HAP-1 (cell line): ENCODE results near the gene TMEM141.
"Not testable (repeated sequence)": the region's sequence is repeated elsewhere in the genome, so short reads cannot be mapped to it uniquely, and the experiment has no call there.

Experiments
- DNase-seq, 2 experiments: peaks; one replicate each; pipeline ENCODE4 v3.0.0-alpha.2; 2016 to 2020; ENCODE audit warnings: low spot score in 2 of 2
- H3K27me3 ChIP-seq: fragments of 250-450 bp; sonication (Bioruptor Pico); 2 replicates; pipeline ENCODE4 v1.5.1; 2020; ENCODE audit warnings: low read depth, mild to moderate bottlenecking, moderate library complexity
- H3K36me3 ChIP-seq: fragments of 250-450 bp; sonication (Bioruptor Pico); replicated peaks from 2 replicates; pipeline ENCODE4 v1.5.1; 2020; ENCODE audit warnings: mild to moderate bottlenecking
- H3K4me1 ChIP-seq: fragments of 250-450 bp; sonication (Bioruptor Pico); 2 replicates; pipeline ENCODE4 v1.5.1; 2020; ENCODE audit warnings: mild to moderate bottlenecking
- H3K4me3 ChIP-seq: fragments of 250-450 bp; sonication (Bioruptor Pico); 2 replicates; pipeline ENCODE4 v1.5.1; 2020; ENCODE audit warnings: mild to moderate bottlenecking, moderate library complexity
- H3K9me3 ChIP-seq: fragments of 250-450 bp; sonication (Bioruptor Pico); 2 replicates; pipeline ENCODE4 v1.5.1; 2020; ENCODE audit warnings: mild to moderate bottlenecking, moderate library complexity
- in situ Hi-C: fragments of 300-500 bp; cut with MboI; formaldehyde crosslinking; loops from 3 replicates; pipeline ENCODE4 v1.14.3; 2020; ENCODE audit warnings: low sequenced_read_pairs, inconsistent platforms, mixed read lengths

The TMEM141 gene

DNA sequence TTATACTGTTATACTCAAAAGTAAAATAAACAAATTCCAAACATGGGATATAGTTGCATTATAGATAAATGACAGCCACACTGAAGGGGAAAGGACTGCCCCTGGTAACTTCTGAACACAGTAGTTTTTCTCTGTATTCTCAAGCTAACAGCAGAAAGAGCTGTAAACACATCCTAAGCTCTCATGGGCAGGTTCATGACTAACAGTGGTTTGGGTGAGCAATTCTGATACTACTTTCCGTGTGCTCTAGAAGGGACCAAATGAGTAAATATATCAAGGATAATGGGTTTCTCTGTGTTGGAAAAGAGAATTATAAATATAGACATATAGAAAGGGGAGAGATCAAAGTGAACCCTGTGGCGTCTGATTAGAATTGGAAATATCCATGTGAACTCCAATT, 40.6 kb upstream of the TMEM141 start:
- no peak for DNase-seq
- H3K27me3 ChIP-seq = no peaks in the 10 kb centered on the region; the same call in 1 of the 2 replicates
- H3K9me3 ChIP-seq = peaks cover 13% of the 10 kb centered on the region
- in situ Hi-C loops = no loop called here
- no peaks in the 10 kb centered on the region for H3K36me3 ChIP-seq
- no peaks in the 10 kb centered on the region for H3K4me1 ChIP-seq
- H3K4me3 ChIP-seq = no peak overlapping the region

GRCh38 chr9:136751244-136751643, 39.9 kb upstream of the TMEM141 start:
- in situ Hi-C loops = no loop called here
- H3K27me3 ChIP-seq = no peaks in the 10 kb centered on the region; the same call in 1 of the 2 replicates
- peaks cover 14% of the 10 kb centered on the region for H3K9me3 ChIP-seq
- no peaks in the 10 kb centered on the region for H3K4me1 ChIP-seq
- no peak overlapping the region for H3K4me3 ChIP-seq
- H3K36me3 ChIP-seq = no peaks in the 10 kb centered on the region
- DNase-seq = no peak

DNA sequence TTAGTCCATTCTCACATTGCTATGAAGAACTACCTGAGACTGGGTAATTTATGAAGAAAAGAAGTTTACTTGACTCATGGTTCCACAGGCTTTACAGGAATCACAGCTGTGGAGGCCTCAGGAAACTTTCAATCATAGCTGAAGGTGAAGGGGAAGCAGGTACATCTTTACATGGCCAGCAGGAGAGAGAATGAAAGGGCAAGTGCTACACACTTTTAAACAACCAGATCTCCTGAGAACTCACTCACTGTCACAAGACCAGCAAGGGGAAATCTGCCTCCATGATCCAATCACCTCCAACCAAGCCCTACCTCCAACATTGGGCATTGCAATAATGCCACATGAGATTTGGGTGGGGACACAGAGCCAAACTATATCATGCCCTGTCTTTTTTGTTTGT, 39.3 kb upstream of the TMEM141 start:
- H3K4me1 ChIP-seq = no peaks in the 10 kb centered on the region

DNA sequence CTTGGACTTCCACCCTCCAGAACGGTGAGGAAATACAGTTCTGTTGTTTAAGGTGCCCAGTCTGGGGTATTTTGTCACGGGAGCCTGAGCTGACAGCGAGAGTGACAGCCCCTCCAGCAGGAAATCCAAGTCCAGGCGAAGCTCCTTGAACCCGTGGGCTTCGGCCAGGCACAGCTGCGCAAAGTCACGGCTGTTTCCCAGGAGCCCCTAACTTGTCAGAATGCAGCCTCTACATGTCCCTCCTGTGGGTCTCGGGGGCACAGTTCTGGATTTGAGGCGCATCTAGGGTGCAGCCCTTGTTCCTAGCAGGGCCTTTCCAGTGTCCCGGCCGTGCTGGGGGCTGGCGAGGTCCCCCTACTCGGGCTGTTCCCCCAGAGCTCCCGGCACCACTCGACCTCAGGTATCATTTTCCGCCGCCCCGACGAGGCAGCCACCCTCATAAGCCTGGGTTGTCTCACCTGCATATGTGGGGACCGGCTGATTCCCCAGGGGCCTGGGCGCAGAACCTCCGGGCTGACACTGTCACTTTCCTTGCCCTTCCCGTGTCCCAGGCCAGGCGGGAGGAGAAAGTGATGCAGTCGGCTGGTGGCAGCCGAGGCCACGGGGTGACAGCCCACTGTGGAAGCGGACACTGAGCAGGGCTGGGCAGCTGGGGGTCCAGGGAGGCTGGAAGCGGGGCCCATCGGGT, 37.6 kb upstream of the TMEM141 start:
- Histone ChIP-seq H3K4me3 (no peak overlapping the region), H3K4me1 (no peaks in the 10 kb centered on the region), H3K27me3 (no peaks in the 10 kb centered on the region; the same call in 1 of the 2 replicates), H3K9me3 (peaks cover 16% of the 10 kb centered on the region), H3K36me3 (no peaks in the 10 kb centered on the region)
- no peak for DNase-seq
- in situ Hi-C loops = no loop called here

More for the DNA sequence above, 39.3 kb upstream of the TMEM141 start:
- in situ Hi-C loops = no loop called here
- H3K36me3 ChIP-seq = no peaks in the 10 kb centered on the region
- peaks cover 16% of the 10 kb centered on the region for H3K9me3 ChIP-seq
- no peak overlapping the region for H3K4me3 ChIP-seq
- DNase-seq = no peak
- no peaks in the 10 kb centered on the region; the same call in 1 of the 2 replicates for H3K27me3 ChIP-seq

GRCh38 chr9:136754059-136754572, 37.0 kb upstream of the TMEM141 start:
- no peak overlapping the region for H3K4me3 ChIP-seq
- DNase-seq = no peak
- no peaks in the 10 kb centered on the region for H3K36me3 ChIP-seq
- no peaks in the 10 kb centered on the region; the same call in 1 of the 2 replicates for H3K27me3 ChIP-seq
- H3K4me1 ChIP-seq = no peaks in the 10 kb centered on the region
- H3K9me3 ChIP-seq = peaks cover 16% of the 10 kb centered on the region
- in situ Hi-C loops = no loop called here

DNA sequence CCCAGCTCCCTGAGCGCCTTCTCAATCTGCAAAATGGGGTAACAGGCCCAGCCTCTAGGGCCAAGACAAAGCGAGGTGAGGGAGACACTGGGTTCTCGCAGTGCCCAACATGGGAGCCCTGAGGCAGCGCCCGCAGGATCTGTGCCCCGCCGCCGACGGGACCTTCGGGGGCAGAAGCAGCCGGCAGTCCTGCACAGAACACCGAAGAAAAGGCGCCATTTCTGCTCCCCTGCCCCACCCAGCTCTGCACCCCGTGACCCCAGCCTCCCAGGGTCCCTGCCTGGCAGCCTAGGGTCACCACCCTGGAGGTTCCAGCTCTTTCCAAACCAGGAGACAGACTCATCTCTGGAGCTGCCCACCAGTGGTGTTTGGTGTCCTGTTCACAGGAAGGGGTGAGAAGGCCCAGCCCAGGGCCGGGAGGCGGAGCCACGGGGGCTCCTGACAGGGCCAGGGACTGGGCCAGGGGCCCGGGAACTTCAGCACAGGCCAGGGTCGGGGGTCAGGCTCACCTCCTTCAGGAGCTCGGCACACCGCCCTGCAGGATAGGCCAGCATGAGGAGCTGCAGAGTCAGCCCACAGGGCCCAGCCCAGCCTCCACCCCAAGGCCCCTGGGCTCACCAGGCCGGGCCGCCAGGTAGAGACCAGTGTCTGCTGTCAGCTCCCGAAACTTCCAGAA, 36.4 kb upstream of the TMEM141 start:
- DNase-seq = no peak
- H3K9me3 ChIP-seq = peaks cover 16% of the 10 kb centered on the region
- no peak overlapping the region for H3K4me3 ChIP-seq
- in situ Hi-C loops = no loop called here
- no peaks in the 10 kb centered on the region for H3K36me3 ChIP-seq
- no peaks in the 10 kb centered on the region for H3K4me1 ChIP-seq
- no peaks in the 10 kb centered on the region; the same call in 1 of the 2 replicates for H3K27me3 ChIP-seq

DNA sequence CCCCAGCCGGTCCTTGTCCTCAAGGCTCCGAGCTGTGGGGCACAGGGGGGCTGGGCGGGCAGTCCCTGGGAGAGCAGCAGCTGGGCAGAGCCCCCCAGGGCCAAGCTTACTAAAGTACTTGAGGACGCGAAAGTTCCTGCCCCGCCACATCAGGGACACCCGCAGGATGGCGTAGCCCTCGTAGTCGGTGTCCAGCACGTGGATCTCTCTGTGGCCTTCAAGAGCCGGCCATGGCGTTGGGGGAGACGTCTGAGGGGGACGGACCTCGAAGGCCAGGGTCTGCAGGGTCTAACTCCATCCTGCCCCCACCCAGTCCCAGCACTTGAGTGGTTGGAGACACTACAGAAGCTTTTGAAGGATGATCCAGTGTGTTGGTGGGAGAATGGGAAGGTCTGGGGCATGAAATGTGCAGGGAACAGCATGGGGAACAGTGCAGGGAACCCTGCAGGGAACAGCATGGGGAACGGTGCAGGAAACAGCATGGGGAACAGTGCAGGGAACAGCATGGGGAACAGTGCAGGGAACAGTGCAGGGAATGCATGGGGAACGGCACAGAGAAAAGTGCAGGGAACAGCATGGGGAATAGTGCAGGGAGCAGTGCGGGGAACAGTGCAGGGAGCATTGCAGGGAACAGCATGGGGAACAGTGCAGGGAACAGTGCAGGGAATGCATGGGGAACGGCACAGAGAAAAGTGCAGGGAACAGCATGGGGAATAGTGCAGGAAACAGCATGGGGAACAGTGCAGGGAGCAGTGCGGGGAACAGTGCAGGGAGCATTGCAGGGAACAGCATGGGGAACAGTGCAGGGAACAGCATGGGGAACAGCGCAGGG, 35.6 kb upstream of the TMEM141 start:
- H3K27me3 ChIP-seq, H3K4me3 ChIP-seq, DNase-seq, H3K36me3 ChIP-seq, in situ Hi-C loops, H3K4me1 ChIP-seq: not testable (repeated sequence)
- H3K9me3 ChIP-seq = peaks cover 16% of the 10 kb centered on the region

DNA sequence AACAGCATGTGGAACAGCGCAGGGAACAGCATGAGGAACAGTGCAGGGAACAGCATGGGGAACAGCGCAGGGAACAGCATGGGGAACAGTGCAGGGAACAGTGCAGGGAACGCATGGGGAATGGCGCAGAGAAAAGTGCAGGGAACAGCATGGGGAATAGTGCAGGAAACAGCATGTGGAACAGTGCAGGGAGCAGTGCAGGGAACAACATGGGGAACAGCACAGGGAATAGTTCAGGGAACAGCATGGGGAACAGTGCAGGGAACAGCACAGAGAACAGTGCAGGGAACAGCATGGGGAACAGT, 35.1 kb upstream of the TMEM141 start:
- no peak for DNase-seq
- Histone ChIP-seq H3K9me3 (peaks cover 15% of the 10 kb centered on the region), H3K4me1 (peaks cover 2% of the 10 kb centered on the region; the same call in 1 of the 2 replicates)

DNA sequence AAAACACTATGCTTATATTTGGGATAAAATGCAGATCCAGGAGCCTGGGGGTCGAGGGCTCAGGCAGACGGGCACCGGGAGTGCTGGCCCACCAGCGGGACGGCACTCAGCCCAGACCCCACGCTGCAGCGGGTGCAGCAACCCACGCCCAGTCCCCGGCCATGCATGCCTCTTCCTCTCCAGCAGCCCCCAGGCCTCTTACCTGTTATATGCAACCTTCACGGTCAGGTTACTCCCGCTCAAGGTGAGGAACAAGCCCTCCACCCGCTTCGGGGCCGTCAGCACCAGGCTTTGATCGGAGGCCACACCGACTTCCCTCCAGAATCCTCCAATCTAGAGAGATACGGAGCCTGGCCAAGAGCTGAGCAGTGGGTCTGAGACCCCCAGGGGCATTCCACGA, 34.3 kb upstream of the TMEM141 start:
- Histone ChIP-seq H3K4me1 (peaks cover 3% of the 10 kb centered on the region; the same call in 1 of the 2 replicates), H3K4me3 (no peak overlapping the region), H3K36me3 (no peaks in the 10 kb centered on the region), H3K9me3 (peaks cover 8% of the 10 kb centered on the region), H3K27me3 (no peaks in the 10 kb centered on the region)
- in situ Hi-C loops = no loop called here
- DNase-seq = no peak

More for the DNA sequence above, 35.1 kb upstream of the TMEM141 start:
- Histone ChIP-seq H3K27me3 (no peaks in the 10 kb centered on the region), H3K36me3 (no peaks in the 10 kb centered on the region), H3K4me3 (no peak overlapping the region)
- in situ Hi-C loops = no loop called here

GRCh38 chr9:136757328-136757727, 33.8 kb upstream of the TMEM141 start:
- Histone ChIP-seq H3K4me1 (peaks cover 3% of the 10 kb centered on the region; the same call in 1 of the 2 replicates), H3K27me3 (no peaks in the 10 kb centered on the region), H3K9me3 (peaks cover 5% of the 10 kb centered on the region; the same call in 1 of the 2 replicates), H3K4me3 (no peak overlapping the region), H3K36me3 (no peaks in the 10 kb centered on the region)
- in situ Hi-C loops = no loop called here
- no peak for DNase-seq

DNA sequence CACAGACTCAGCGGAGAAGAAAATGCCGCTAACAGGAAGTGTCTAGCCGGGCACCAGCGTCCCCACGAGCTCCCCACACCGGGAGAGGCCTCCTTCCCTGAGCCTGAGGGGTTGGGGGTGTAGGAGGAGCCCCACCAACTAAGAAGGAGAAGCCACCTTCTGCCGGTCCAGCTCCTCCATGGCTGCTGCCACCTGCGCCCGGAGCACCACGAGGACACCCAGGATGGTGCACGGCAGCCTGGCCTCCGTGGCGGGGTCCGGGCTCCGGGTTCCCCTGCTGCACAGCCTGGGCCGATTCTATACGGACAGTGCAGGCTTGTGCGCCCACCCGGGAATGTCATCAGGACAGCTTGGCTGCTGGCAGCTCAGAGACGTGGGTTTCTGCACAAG, 33.4 kb upstream of the TMEM141 start:
- no peak for DNase-seq
- Histone ChIP-seq H3K4me1 (peaks cover 3% of the 10 kb centered on the region; the same call in 1 of the 2 replicates), H3K9me3 (peaks cover 5% of the 10 kb centered on the region; the same call in 1 of the 2 replicates), H3K4me3 (no peak overlapping the region), H3K36me3 (no peaks in the 10 kb centered on the region), H3K27me3 (no peaks in the 10 kb centered on the region)
- in situ Hi-C loops = no loop called here

DNA sequence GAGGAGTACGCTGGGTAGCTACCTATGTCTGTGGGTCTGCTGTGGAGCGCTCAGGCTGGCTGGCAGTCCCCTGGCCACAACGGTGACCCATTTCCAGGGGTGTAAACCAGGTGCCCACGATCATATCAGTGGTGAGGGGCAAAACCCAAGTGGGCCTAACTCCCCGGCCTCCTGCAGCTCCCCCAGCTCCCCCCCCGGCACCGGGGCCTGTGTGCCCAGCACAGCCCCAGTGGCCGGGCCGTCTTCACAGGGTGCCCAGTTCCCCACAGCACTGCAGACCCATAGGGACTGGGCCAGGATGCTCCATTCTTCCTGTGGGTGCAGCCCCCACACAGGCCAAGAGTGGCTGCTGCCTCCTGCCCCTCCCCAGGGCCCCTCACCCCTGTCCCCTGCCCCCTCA, 32.1 kb upstream of the TMEM141 start:
- no peak overlapping the region for H3K4me3 ChIP-seq
- H3K9me3 ChIP-seq = peaks cover 5% of the 10 kb centered on the region; the same call in 1 of the 2 replicates
- no peak for DNase-seq
- no peaks in the 10 kb centered on the region for H3K27me3 ChIP-seq
- peaks cover 6% of the 10 kb centered on the region; the same call in 1 of the 2 replicates for H3K4me1 ChIP-seq
- in situ Hi-C loops = no loop called here
- H3K36me3 ChIP-seq = no peaks in the 10 kb centered on the region

- Histone ChIP-seq H3K27me3 (no peaks in the 10 kb centered on the region), H3K4me3 (no peak overlapping the region), H3K36me3 (no peaks in the 10 kb centered on the region), H3K9me3 (peaks cover 5% of the 10 kb centered on the region; the same call in 1 of the 2 replicates), H3K4me1 (peaks cover 6% of the 10 kb centered on the region; the same call in 1 of the 2 replicates)
- no peak for DNase-seq
- in situ Hi-C loops = no loop called here
These were observed 31.5 kb upstream of the TMEM141 start for GRCh38 chr9:136759436-136760325.
